ENCODE measurements around the gene CKAP2L.

The CKAP2L gene

DNA sequence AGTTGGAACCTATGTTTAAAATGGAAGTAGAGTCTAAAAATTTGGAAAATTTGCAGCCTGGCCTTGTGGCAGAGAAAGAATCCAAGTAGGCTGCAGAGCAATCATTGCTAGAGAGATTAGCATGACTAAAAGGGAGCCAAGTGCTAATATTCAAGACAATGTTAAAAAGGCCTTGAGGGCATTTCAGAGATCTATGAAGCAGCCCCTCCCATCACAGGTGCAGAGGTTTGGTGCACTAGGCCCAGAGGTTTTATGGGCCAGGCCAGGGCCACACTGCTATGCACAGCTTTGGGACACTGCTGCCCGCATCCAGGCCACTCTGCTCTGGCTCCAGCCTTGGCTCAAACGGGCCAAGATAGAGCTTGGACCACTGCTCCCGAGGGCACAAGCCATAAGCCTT lies 26.6 kb upstream of the CKAP2L start:
- no peak for DNase-seq

DNA sequence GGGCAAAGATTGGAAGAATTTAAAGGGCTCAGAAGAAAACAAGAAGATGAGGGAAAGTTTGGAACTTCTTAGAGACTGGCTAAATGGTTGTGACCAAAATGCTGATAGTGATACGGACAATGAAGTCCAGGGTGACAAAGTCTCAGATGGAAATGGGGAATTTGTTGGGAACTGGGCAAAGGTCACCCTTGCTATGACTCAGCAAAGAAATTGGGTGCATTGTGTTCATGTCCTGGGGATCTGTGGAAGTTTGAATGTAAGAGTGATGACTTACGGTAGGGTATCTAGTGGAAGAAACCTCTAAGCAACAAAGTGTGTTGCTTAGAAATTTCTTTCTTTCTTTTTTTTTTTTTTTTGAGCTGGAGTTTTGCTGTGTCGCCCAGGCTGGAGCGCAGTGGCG lies 25.9 kb upstream of the CKAP2L start:
- DNase-seq, result no peak

- DNase-seq, result no peak
These were observed 24.8 kb upstream of the CKAP2L start for GRCh38 chr2:112789186-112789585.

GRCh38 chr2:112788653-112789052 lies 24.2 kb upstream of the CKAP2L start:
- no peak for DNase-seq

DNA sequence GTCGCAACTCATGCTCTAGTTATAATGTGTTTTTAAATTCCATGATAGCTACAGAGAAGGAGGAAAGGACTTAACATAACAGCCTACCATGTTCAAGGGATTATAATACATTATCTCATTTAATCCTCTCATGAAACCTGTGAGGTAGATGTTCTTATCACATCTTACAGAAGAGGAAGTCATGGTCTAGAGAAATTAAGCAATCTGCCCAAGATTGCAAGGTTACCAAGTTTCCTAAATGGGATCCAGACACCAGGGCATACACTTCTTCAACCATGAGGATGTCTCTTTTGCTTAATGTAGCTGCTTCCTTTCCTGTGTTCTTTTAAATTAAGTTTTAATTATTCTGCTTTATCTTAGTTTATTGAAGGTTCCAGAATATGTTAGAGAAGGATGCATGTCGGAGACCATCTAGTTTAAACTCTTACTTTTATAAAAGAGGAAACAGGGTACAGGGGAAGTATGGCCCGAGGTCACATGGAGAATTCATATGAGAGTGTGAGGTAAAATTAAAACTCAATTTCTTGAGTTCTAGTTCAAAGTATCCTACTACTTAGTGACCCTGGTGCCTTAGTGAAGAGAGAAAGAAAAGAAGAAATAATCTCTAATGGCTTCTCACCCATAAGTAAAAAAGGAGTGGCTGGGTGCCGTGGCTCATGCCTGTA lies 23.5 kb upstream of the CKAP2L start:
- no peak for DNase-seq

DNA sequence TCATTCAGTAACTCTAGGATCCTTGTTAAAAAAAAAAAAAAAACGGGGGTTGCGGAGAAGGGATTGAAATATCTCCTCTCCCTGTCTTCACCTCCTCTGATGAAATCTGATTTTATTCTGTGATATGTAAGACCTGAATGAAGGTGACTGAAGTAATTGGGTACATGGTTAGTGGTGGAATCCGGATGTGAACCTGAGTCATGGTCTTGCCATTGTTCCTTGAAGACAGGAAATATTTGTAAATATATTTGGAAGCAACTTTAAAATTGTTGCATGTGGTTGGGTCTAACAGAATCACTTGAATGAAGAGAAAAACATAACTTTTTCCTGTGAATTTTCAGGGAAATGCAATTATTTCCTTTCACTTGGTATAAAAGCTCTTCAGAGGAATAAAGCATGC lies 22.9 kb upstream of the CKAP2L start:
- DNase-seq, result no peak

- no peak for DNase-seq
These were observed 20.1 kb upstream of the CKAP2L start, which contains the start of gene IL1A for GRCh38 chr2:112784199-112785189. Gene IL1A (minus strand): TSS chr2:112784493. CDS start chr2:112783770, 723 bp downstream.

DNA sequence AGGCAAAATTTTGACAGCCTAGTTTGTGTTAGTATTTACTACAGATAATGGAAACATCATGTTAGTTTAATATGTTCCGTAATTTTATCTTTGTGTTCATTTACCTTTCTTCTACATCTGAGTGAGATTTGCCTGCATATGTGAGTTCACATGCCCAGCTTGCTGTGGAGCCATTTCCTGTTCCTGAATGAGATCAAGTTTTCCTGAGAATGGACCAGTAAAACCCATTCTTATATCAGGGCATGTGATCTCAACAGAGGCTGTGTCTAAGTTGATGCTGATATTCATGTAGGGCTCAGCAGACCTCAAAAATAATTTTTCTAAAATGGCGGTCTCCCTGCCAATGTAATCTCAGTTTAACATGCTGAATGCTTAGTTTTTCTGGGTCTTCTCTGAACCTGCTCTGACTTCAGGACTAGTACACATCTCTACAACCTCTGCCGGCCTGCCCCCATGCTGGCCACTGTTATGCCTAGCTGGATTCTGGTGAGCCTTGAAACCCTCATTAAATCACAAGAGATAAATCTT lies 18.8 kb upstream of the CKAP2L start:
- no peak for DNase-seq

DNA sequence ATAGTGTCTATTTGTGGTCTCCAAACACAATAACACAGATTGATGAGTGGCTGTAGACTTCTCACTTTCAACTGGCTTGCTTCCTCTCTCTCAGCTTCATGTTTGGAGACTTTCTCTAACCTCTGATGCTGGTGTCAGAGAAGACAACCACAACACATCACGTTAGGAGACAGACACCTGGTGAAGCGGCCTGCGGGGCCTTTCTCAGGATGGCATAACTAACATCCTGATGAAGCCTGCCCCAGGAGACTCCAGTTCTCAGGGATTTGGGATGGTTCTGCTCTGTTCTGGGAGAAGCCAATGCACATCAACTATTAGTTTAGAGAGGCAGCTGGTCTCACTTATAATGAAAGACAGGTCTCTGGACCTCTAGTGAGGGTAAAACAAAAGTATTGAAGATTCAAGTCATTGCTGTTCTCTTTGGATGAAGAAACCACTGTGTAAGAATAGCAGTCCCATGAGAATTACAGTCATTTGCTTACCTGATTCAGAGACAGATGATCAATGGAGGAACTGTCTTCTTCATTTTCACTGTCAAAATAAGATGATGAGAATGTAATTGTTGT lies 17.9 kb upstream of the CKAP2L start:
- no peak for DNase-seq

DNA sequence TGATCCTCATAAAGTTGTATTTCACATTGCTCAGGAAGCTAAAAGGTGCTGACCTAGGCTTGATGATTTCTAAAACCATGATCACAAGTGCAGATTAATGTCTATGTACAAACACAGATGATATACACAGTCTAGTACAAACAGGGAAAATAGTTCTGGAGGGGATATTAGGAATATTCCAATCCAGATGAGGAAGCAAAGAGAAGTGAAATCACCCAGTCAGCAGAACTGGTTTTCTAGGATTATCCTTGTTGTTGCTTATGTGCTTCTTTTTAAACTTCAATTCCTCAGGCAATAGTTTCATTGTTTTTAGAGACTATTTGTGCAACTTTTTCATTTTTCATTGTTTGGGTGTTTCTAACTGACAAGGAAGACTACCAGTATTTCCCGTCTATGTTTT lies 15.2 kb upstream of the CKAP2L start:
- DNase-seq, result no peak

DNA sequence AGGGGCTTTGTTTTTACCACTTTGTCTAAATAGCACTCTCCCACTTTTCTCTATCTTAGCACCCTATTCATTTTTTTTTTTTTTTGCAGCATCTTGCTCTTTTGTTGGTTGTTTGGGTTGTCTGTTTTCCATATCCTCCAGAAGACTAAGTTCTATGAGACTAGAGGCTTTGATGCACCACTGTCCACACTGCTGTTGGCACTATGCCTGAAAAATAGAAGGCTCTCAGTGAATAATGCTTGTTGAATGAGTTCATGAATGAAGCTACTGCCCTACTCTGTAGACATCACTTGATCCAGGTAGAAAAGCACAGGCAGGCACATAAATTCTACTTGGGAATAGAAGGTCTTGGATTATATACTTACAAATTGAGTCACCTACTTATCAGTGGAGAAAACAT lies 12.6 kb upstream of the CKAP2L start:
- no peak for DNase-seq

- no peak for DNase-seq
These were observed 11.7 kb upstream of the CKAP2L start for GRCh38 chr2:112776113-112776512.

- DNase-seq, result no peak
These were observed 10.3 kb upstream of the CKAP2L start for GRCh38 chr2:112774536-112775285.

DNA sequence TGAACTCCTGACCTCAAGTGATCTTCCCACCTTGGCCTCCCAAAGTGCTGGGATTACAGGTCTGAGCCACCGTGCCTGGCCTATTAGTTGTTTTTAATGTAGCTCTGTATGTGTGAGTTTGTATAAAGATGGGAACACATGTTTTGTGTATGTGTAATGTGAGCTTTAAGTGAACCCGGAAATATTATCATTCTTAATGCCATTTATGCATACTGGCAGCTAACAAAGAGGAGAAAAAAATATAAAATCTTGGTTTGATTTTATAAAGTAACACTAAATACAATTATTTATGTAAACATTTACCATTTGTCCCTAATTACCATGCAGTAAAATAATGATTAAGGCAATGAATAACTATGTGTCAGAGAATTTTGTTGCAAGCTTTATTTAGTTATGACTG lies 9.1 kb upstream of the CKAP2L start:
- DNase-seq, result no peak

- no peak for DNase-seq
These were observed 8.6 kb upstream of the CKAP2L start for GRCh38 chr2:112772911-112773475.

GRCh38 chr2:112772322-112772721 lies 7.9 kb upstream of the CKAP2L start:
- DNase-seq, result no peak

GRCh38 chr2:112768432-112768831 lies 4.0 kb upstream of the CKAP2L start:
- no peak for DNase-seq

GRCh38 chr2:112767693-112768330 lies 3.4 kb upstream of the CKAP2L start:
- no peak for DNase-seq

GRCh38 chr2:112765251-112765650 lies 842 bp upstream of the CKAP2L start:
- no peak for DNase-seq

DNA sequence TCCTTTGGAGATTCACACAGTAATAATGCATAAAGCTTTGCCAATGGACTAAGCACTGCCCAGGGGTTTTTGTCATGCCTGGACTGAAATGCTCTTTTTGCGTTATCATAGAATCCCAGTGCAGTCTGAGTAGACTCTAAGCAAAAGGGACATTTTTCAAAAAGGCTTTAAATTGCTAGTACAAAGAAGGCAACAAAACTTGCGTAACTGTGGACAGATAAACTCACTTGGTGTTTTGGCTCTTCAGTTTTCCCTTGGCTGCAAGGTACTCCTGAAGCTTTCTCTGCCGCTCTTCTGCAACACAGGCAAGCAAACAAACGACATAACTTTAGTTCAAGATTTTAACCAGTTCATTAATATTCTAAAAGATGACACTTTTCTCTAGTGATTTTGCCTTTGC lies 2.1 kb downstream of the CKAP2L start:
- DNase-seq, result no peak

DNA sequence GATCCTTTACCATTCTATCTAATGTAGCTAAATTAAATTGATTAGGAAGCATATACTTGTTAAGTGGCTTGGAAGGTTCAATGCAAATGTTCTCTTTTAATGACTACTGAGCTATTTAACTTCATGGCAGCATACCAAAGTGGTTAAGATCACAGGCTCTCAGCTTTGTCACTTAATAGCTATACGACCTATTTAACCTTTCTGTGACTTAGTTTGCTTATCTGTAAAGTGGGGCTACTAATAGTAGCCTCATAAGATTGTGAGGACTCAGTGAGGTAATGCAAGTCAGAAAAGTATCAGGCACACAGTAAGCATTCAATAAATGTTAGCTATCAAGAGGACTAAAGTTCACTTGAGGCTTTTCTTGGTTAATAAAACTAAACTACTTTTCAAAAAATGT lies 4.3 kb downstream of the CKAP2L start:
- no peak for DNase-seq

DNA sequence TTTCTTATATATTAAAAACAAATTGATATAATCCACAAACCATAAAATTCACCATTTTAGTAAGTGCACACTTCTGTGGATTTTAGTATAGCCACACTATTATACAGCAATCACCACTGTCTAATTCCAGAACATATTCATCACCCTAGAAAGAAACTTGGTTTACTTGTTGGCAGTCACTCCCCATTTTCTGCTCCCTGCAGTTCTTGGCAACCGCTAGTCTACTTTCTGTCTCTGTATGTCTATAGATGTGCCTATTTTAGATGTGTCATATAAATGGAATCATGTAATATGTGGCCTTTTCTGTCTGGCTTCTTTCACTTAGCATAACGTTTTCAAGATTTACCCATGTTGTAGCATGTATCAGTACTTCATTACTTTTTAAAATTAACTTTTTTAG lies 5.7 kb downstream of the CKAP2L start:
- DNase-seq, result no peak

Measured in NCI-H1092 treated with DMSO at 0.1 percent for 48 hours (cell line).